Loucy (cell line): ENCODE results near the gene RAD51C.

ENCODE experiments used
- EZH2phosphoT487 ChIP-seq: fragments of 200-600 bp; IDR thresholded peaks from 2 replicates; pipeline ENCODE4 v1.6.1; 2018; ENCODE audit warnings: antibody characterized with exemption, mild to moderate bottlenecking, moderate library complexity, borderline replicate concordance
- TF ChIP-seq, protein P1 (sequence below): fragments of 200-600 bp; sonication (generic); conservative IDR thresholded peaks from 2 replicates; pipeline ENCODE4 v1.5.1; 2014; ENCODE audit warnings: mild to moderate bottlenecking, antibody characterized with exemption, low read length

DNA sequence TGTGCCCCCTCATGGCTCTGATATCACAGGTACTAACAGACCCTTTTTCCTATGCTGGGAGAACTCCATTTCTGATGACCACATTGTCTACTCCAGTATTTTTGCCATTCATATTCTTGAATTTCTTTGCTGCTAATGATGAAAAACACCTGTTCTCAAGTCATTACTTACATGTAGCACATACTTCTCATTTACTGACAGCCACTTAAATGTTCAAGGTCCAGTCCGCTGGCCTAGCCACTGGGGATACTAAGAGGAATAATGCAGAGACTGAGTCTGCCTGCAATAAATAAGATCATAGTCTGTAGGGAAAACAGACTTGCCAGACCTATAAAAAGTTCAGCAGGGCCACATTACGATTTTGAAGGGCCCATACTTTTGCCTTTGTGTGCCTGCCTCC lies 28.1 kb upstream of the RAD51C start:
- TF ChIP-seq, protein P1, sequence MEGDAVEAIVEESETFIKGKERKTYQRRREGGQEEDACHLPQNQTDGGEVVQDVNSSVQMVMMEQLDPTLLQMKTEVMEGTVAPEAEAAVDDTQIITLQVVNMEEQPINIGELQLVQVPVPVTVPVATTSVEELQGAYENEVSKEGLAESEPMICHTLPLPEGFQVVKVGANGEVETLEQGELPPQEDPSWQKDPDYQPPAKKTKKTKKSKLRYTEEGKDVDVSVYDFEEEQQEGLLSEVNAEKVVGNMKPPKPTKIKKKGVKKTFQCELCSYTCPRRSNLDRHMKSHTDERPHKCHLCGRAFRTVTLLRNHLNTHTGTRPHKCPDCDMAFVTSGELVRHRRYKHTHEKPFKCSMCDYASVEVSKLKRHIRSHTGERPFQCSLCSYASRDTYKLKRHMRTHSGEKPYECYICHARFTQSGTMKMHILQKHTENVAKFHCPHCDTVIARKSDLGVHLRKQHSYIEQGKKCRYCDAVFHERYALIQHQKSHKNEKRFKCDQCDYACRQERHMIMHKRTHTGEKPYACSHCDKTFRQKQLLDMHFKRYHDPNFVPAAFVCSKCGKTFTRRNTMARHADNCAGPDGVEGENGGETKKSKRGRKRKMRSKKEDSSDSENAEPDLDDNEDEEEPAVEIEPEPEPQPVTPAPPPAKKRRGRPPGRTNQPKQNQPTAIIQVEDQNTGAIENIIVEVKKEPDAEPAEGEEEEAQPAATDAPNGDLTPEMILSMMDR: no peak
- no peak for TF ChIP-seq EZH2phosphoT487
